H1 (cell line): Measurements from ENCODE around the gene MIB2. TPM values are rescaled to one million over a fixed set of nuclear protein-coding genes. Genes with fewer than 3 reads are reported as not detected.

Experiments used
- CTCF ChIP-seq, 3 experiments: IDR thresholded peaks; 1 replicate in 2 of 3; 2 replicates in 1 of 3; pipeline versions ENCODE4 v1.5.1 to v1.6.1; 2011; ENCODE audit warnings: low read length in 3 of 3, mild to moderate bottlenecking in 3 of 3, inconsistent platforms in 2 of 3, low read depth in 1 of 3, moderate library complexity in 1 of 3; ENCODE audit not compliant: insufficient read depth in 1 of 3; ENCODE audit errors: control extremely low read depth in 1 of 3
- EP300 ChIP-seq, 2 experiments: IDR thresholded peaks; 1 replicate in 1 of 2; 2 replicates in 1 of 2; pipeline ENCODE4 v1.6.1; 2011 to 2012; ENCODE audit warnings: low read depth in 2 of 2, low read length in 2 of 2, mild to moderate bottlenecking in 2 of 2, borderline replicate concordance in 1 of 2, inconsistent platforms in 1 of 2, moderate library complexity in 1 of 2
- EZH2 ChIP-seq: fragments of 200-600 bp; sonication (generic); IDR thresholded peaks from 2 replicates; pipeline ENCODE4 v1.7.1; 2012; ENCODE audit warnings: low read depth, mild to moderate bottlenecking, moderate library complexity, low read length, inconsistent platforms; ENCODE audit not compliant: severe bottlenecking
- KDM1A ChIP-seq: fragments of 200-600, 300-600 bp; sonication (generic); IDR thresholded peaks from 2 replicates; pipeline ENCODE4 v1.7.1; 2016; ENCODE audit warnings: mild to moderate bottlenecking, low read length, borderline replicate concordance
- KDM5A ChIP-seq: fragments of 200-600 bp; IDR thresholded peaks from 2 replicates; pipeline ENCODE4 v1.7.1; 2012; ENCODE audit warnings: mild to moderate bottlenecking, low read length, inconsistent platforms, mixed read lengths
- MAFK ChIP-seq: IDR thresholded peaks from 2 replicates; pipeline ENCODE4 v1.6.1; 2012; ENCODE audit warnings: low read depth, mild to moderate bottlenecking, improper control_type of control experiment, low read length
- PHF8 ChIP-seq: fragments of 200-600 bp; sonication (generic); conservative IDR thresholded peaks from 2 replicates; pipeline ENCODE4 v1.7.1; 2012; ENCODE audit warnings: low read depth, mild to moderate bottlenecking, inconsistent platforms, low read length, moderate library complexity
- SP4 ChIP-seq: IDR thresholded peaks from 2 replicates; pipeline ENCODE4 v1.6.1; 2012; ENCODE audit warnings: low read length, inconsistent platforms
- TCF12 ChIP-seq: IDR thresholded peaks from 2 replicates; pipeline ENCODE4 v1.6.1; 2011; ENCODE audit warnings: low read depth, mild to moderate bottlenecking, low read length
- polyA plus RNA-seq, 7 experiments: library from polyadenylated mRNA; depleted of rRNA in 3 of 7; stranded (reverse) in 5 of 7; unstranded in 2 of 7; fragments of >200 nt in 5 of 7; fragments of 200-250 nt in 2 of 7; gene quantifications; 1 replicate in 5 of 7; 2 replicates in 1 of 7; 4 replicates in 1 of 7; pipeline versions ENCODE4 v1.2.1 to v1.2.3, GENCODE V29; 2011 to 2013; ENCODE audit warnings: missing spikeins in 2 of 7, mixed read lengths in 2 of 7
- total RNA-seq: library from RNA; stranded (reverse); fragmentation: NEBNext Ultra II Directional; extraction: Animal tissue kit (Norgen Biotek cat#: 25700); gene quantifications from 2 replicates; pipeline ENCODE4 v1.2.1, GENCODE V29; 2021

Gene MIB2
- total and polyA plus RNA-seq, 2 of the 8 experiments (the other 6 are each of a cell fraction or from before 2014, with no cell fraction given), result 32.5 to 60.0 TPM

DNA sequence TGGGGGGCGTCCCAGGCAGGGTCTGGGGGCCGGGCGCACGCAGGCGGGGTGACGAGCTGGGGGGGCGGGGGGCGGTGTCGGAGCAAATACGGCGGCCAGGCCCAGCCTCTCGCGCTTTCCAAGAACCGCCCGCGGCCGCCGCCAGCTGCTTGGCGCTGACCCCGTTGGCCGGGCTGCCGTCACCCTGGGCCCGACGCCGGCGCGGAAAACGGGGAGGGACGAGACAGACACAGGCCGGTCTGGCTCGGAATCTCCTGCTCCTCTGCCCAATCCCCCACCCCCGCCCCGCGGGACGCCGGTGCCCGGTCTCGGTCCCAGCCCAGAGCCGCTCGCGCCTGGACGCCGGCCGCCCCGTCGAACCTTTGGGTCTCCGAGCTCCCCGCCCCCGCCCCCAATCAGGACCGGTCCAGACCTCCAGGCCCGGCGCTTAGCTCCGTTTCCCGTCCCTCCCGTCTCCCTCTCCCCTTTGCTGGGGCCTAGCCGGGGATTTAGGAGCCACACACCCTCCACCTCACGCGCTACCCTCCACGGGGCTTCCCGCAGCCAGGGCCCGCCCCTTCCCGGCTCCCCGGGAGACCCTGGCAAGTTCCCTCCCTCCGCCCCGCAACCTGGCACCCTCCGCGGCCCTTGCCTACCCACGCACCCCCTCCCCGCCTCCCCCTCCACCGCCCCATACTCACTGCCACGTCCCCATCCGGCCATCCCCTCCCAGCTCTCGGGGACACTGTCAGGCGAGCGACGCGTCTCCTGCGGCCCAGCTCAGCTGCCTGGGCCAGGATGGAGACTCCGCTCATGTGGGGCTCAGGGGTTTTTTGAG is 15.9 kb downstream of the MIB2 start (continued):
- TF ChIP-seq PHF8 (no peak), SP4 (no peak), EZH2 (no peak), KDM1A (no peak), MAFK (no peak), KDM5A (no peak), EP300 (IDR thresholded peaks at IDR 0.05; ENCODE audit: borderline replicate concordance in 1 of 2, low read depth in 2 of 2, low read length in 2 of 2) (no peak), CTCF (IDR thresholded peaks at IDR 0.05; ENCODE audit: control extremely low read depth in 1 of 3, insufficient read depth in 1 of 3, low read depth in 1 of 3, low read length in 3 of 3) (no peak), TCF12 (no peak)
